CD4-positive, alpha-beta T cell treated with Interleukin-21 for 1 hour (primary cell): ENCODE data around the gene TMEM63C.

Experiments used
- DNase-seq: peaks from one replicate; pipeline ENCODE4 v3.0.0-alpha.2; 2020

TMEM63C gene

GRCh38 chr14:77198561-77198960 lies 17.0 kb downstream of the TMEM63C start:
- no peak for DNase-seq

GRCh38 chr14:77199590-77199989 lies 18.0 kb downstream of the TMEM63C start:
- DNase-seq = no peak

GRCh38 chr14:77200406-77200985 lies 18.9 kb downstream of the TMEM63C start:
- no peak for DNase-seq

GRCh38 chr14:77201696-77202095 lies 20.1 kb downstream of the TMEM63C start:
- no peak for DNase-seq

GRCh38 chr14:77203611-77204458 lies 22.2 kb downstream of the TMEM63C start:
- DNase-seq = no peak

GRCh38 chr14:77204459-77204771 lies 22.8 kb downstream of the TMEM63C start:
- DNase-seq = no peak

- no peak for DNase-seq
Observed at GRCh38 chr14:77204907-77205306, 23.3 kb downstream of the TMEM63C start.

GRCh38 chr14:77205566-77205965 lies 24.0 kb downstream of the TMEM63C start:
- no peak for DNase-seq

- no peak for DNase-seq
Observed at GRCh38 chr14:77206261-77206824, 24.7 kb downstream of the TMEM63C start.

GRCh38 chr14:77206877-77207389 lies 25.3 kb downstream of the TMEM63C start:
- DNase-seq = no peak

GRCh38 chr14:77208291-77208978 lies 26.8 kb downstream of the TMEM63C start:
- DNase-seq = peak; percentile 28

- no peak for DNase-seq
Observed at GRCh38 chr14:77208979-77209318, 27.4 kb downstream of the TMEM63C start.

- DNase-seq = no peak
Observed at GRCh38 chr14:77212097-77212870, 30.7 kb downstream of the TMEM63C start.

GRCh38 chr14:77212943-77213678 lies 31.5 kb downstream of the TMEM63C start:
- no peak for DNase-seq

- no peak for DNase-seq
Observed at GRCh38 chr14:77213679-77214016, 32.0 kb downstream of the TMEM63C start.

- no peak for DNase-seq
Observed at GRCh38 chr14:77214216-77214615, 32.6 kb downstream of the TMEM63C start.

GRCh38 chr14:77217551-77217950 lies 36.0 kb downstream of the TMEM63C start:
- DNase-seq = no peak

GRCh38 chr14:77219591-77219990 lies 38.0 kb downstream of the TMEM63C start:
- DNase-seq = no peak

- DNase-seq = no peak
Observed at GRCh38 chr14:77220246-77221017, 38.8 kb downstream of the TMEM63C start.

GRCh38 chr14:77221241-77221871 lies 39.8 kb downstream of the TMEM63C start:
- DNase-seq = peak; percentile 15
